Stomach (tissue), 9 donors: ENCODE measurements around the gene TUBE1. TPM values are rescaled to one million over a fixed set of nuclear protein-coding genes. Genes with fewer than 3 reads are reported as not detected.

Experiments used
- DNase-seq, 2 donors: peaks; one replicate each; pipeline versions ENCODE4 v3.0.0 to v3.0.0-alpha.2; 2013 to 2019
- H3K27ac ChIP-seq, 5 donors: fragments of 200-600 bp in 4 of 5; sonication (generic) in 4 of 5; one replicate each; pipeline ENCODE4 v1.5.1; 2013 to 2019; ENCODE audit warnings: mild to moderate bottlenecking in 1 of 5, moderate library complexity in 1 of 5
- H3K27me3 ChIP-seq, 3 donors: fragments of 200-600 bp; sonication (generic); one replicate each; pipeline ENCODE4 v1.5.1; 2017 to 2019; ENCODE audit warnings: mixed run types in 1 of 3
- H3K36me3 ChIP-seq, 4 donors: fragments of 200-600 bp; sonication (generic); 1 replicate in 3 of 4; 2 replicates in 1 of 4; pipeline ENCODE4 v1.5.1; 2016 to 2019
- H3K4me1 ChIP-seq, 4 donors: fragments of 200-600 bp; sonication (generic); one replicate each; pipeline ENCODE4 v1.5.1; 2016 to 2019
- H3K4me3 ChIP-seq, 4 donors: fragments of 200-600 bp; sonication (generic) in 3 of 4; one replicate each; pipeline ENCODE4 v1.5.1; 2016 to 2019; ENCODE audit warnings: mild to moderate bottlenecking in 1 of 4
- H3K9me3 ChIP-seq, 4 donors: fragments of 200-600 bp; sonication (generic); one replicate each; pipeline ENCODE4 v1.5.1; 2016 to 2019
- CTCF ChIP-seq, 7 experiments: fragments of 450-650 bp in 4 of 7; fragments of 200-600 bp in 3 of 7; sonication (generic) in 3 of 7; IDR thresholded peaks; one replicate each; pipeline ENCODE4 v1.5.1; 2016 to 2019; ENCODE audit warnings: antibody characterized with exemption in 7 of 7, control low read depth in 2 of 7, mild to moderate bottlenecking in 1 of 7
- EP300 ChIP-seq: sonication (generic); formaldehyde crosslinking; IDR thresholded peaks from one replicate; pipeline ENCODE4 v1.6.1; 2017; ENCODE audit warnings: antibody characterized with exemption
- POLR2A ChIP-seq, 4 donors: fragments of 450-650 bp; IDR thresholded peaks; one replicate each; pipeline ENCODE4 v1.6.1; 2016; ENCODE audit warnings: antibody characterized with exemption in 4 of 4, control low read depth in 2 of 4, mild to moderate bottlenecking in 1 of 4, moderate library complexity in 1 of 4
- POLR2AphosphoS5 ChIP-seq, 3 donors: sonication (generic); formaldehyde crosslinking; IDR thresholded peaks; one replicate each; pipeline ENCODE4 v1.6.1; 2016; ENCODE audit warnings: antibody characterized with exemption in 3 of 3
- WGBS, 5 donors: extraction: QIAGEN DNeasy Blood & Tissue Kit in 3 of 5; methylation state at CpG; one replicate each; pipeline versions ENCODE4 v1.1.5 to v1.1.7; 2013 to 2018; 5-methylcytosine and 5-hydroxymethylcytosine counted together
- intact Hi-C: fragments of 100-400 bp; cut with DNase I; formaldehyde crosslinking; loops from one replicate; pipeline ENCODE4 v1.15.1; 2023; ENCODE audit warnings: low total_unique reads
- polyA plus RNA-seq, 3 donors: library from polyadenylated mRNA; stranded (reverse); fragments of 200-250 nt; gene quantifications; one replicate each; pipeline ENCODE4 v1.2.3, GENCODE V29; 2013
- total RNA-seq, 5 donors: library from RNA; depleted of rRNA; stranded (reverse); fragments of >200 nt; gene quantifications; one replicate each; pipeline versions ENCODE4 v1.1.0 to v1.2.3, GENCODE V29; 2014 to 2016
- donor health status: healthy with polysubstance abuse.
- donor health status: Bipolar disorder and iron deficiency.
- donor health status: healthy.

Gene TUBE1
- total and polyA plus RNA-seq, 8 donors = 9.3 to 104 (median 22.1) TPM

DNA sequence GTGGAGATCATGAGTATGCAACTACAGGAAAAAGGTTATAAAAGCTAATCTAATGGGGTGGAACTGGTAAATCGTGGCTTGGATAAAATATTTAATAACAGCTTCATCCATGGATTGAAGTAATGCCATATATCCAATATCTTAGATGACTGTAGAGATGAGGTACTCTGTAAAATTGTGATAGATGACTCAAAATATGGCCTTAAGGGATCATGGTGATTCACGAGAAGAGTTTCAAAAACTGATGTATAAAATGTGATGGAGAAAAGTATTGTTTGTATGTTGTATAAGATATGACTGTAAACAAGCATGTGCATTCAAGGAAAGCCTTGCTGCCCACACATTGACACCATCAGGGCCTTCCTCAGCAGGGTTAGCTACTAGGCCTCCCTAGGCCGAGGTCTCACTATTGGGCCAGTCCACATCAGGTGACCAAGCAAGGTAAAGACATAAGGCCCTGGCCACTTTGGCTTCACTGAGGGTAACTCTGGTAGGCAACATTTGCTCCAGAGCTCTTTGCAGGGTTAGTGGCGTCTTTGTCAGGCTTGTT, 51.1 kb downstream of the TUBE1 start:
- no peak for DNase-seq
- 79 to 92% (median 86%) methylated on average over 4 of the region's 4 CpGs for WGBS, 5 donors
- intact Hi-C loops = loop anchor here (10.0 kb wide), 2 partner anchors 321 to 771 kb away; no protein-coding TSS in a partner anchor
- Histone ChIP-seq H3K4me3 (no peak overlapping the region), H3K9me3 (no peaks in the 10 kb centered on the region), H3K4me1 (peaks cover 0 to 20% (median 6%) of the 10 kb centered on the region in 4 donors), H3K27me3 (no peaks in the 10 kb centered on the region), H3K27ac (peak overlapping the region in 3 of 5 donors; percentile 9 to 81 (median 24)), H3K36me3 (no peaks in the 10 kb centered on the region)
- no peak for TF ChIP-seq EP300
- TF ChIP-seq POLR2A (IDR thresholded peaks at IDR 0.05) = no peak
- TF ChIP-seq POLR2AphosphoS5 (IDR thresholded peaks at IDR 0.05) = no peak
- no peak for TF ChIP-seq CTCF (IDR thresholded peaks at IDR 0.05)

DNA sequence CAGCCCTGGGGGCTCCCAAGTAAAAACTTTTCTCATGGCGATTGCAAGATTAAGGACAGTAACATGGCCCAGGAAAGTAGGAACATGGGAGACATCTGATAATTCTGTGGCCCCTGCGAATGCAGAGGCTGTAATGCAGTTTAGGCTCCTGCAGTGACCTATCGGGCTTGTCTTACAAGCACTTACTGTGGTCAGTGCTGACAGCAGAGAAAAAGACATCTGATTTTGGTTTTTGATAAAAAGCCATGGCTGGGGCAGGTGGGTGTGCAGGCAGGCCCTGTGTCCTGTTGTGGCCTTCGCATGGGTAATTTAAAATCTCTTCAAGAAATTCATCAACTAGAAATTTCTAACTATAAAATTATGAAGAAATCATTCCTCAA, 52.7 kb downstream of the TUBE1 start:
- intact Hi-C loops = loop anchor here (10.0 kb wide), 2 partner anchors 320 to 770 kb away; no protein-coding TSS in a partner anchor

DNA sequence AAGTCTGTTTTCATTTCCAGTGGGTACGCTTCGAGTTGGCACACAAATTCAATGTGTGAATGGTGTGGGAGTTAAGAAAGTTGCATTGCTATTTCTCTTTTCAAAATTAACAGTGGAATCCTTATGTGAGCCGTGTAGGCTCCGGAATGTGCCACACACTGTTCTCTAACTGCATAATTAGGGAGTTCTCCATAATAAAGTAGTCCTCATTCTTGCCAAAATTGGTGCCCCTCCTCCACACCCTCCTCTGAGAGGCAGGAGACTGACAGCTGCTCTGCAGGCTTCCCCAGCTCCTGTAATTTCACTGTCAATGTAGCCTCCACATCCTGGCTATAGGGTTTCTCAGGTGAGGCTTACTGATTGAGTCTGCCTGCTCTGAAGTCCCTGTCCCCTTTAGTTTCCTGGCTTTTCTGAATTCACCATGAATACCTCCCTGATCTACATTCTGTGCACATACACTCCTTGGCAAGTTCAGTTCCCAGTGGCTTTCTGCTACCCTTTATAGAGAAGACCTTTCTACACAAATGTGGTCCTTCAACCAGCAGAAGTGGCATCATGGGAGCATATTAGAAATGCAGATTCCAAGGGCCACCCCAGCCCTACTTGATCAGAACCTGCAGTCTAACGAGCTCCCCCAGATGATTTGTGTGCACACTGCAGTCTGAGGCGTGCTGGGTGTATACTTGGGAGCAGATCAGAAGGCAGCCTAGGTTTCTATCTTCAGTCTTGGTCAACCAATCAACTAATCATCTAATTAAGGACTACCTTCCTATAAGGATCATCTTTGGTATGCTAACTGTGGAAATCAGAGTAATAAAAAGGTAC, 53.3 kb downstream of the TUBE1 start:
- intact Hi-C loops = loop anchor here (10.0 kb wide), 2 partner anchors 319 to 769 kb away; no protein-coding TSS in a partner anchor
- 74 to 77% (median 76%) methylated on average over 6 of the region's 6 CpGs for WGBS, 5 donors
- H3K4me1 ChIP-seq = peaks cover 0 to 40% (median 18%) of the 10 kb centered on the region in 4 donors

More for the DNA sequence above, 52.7 kb downstream of the TUBE1 start:
- Histone ChIP-seq H3K4me1 (peaks cover 0 to 35% (median 16%) of the 10 kb centered on the region in 4 donors), H3K4me3 (no peak overlapping the region), H3K9me3 (no peaks in the 10 kb centered on the region), H3K36me3 (no peaks in the 10 kb centered on the region), H3K27me3 (no peaks in the 10 kb centered on the region), H3K27ac (peak overlapping the region in 2 of 5 donors; percentile 32 to 81)
- WGBS, 5 donors = 90 to 93% (median 90%) methylated on average over 4 of the region's 4 CpGs
- TF ChIP-seq CTCF (IDR thresholded peaks at IDR 0.05) (no peak), EP300 (no peak), POLR2A (IDR thresholded peaks at IDR 0.05) (no peak), POLR2AphosphoS5 (IDR thresholded peaks at IDR 0.05) (no peak)
- no peak for DNase-seq

More for the DNA sequence above, 53.3 kb downstream of the TUBE1 start:
- no peak overlapping the region for H3K4me3 ChIP-seq
- no peaks in the 10 kb centered on the region for H3K36me3 ChIP-seq
- no peaks in the 10 kb centered on the region for H3K9me3 ChIP-seq
- DNase-seq = no peak
- peak overlapping the region in 2 of 5 donors; percentile 32 to 81 for H3K27ac ChIP-seq
- no peak for TF ChIP-seq CTCF (IDR thresholded peaks at IDR 0.05)
- TF ChIP-seq POLR2AphosphoS5 (IDR thresholded peaks at IDR 0.05) = no peak
- TF ChIP-seq EP300 = no peak
- no peak for TF ChIP-seq POLR2A (IDR thresholded peaks at IDR 0.05)
- no peaks in the 10 kb centered on the region for H3K27me3 ChIP-seq
